CD4-positive, alpha-beta T cell treated with Interleukin-2 at 100 ng/mL for 4 hours (primary cell): ENCODE results near the gene MYO1D.

ENCODE experiments used
- DNase-seq: peaks from one replicate; pipeline ENCODE4 v3.0.0-alpha.2; 2020; ENCODE audit warnings: low spot score

Gene MYO1D

DNA sequence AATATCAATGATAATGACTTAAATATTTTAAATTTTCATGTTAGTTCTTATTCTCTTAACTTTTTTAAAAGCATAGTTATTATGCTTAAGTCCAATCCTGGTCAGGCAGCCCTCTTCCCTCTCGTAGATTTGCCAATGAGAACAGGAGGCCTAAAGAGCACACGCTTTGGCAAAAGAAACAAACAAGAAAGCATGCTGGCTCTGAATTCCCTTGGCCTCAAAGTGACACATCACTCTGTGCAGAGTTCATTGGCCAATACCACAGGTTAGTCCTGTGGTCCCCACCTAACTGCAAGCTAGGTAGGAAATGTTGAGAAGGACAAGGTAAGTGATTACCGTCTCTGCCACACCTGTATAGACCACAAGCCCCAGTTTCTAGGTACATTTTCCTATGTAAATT is 61.5 kb downstream of the MYO1D start:
- no peak for DNase-seq

DNA sequence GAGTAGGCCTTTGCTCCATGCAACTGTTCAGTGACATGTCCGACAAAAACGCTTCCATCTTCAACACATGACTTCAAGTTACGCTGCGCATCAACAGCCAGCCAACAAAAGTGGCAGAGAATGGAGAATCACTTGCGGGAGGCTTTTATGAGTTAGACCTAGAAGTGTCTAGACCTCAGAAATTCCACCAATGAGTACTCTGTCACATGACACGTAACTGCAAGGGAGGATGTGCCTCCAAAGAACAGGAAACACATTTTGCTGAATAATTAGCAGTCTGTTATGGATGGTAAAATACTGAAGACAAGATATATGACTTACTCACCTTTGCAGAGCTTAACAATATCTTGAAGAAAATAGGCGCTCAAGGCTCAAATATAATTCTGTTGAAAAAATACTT is 62.1 kb downstream of the MYO1D start:
- no peak for DNase-seq

DNA sequence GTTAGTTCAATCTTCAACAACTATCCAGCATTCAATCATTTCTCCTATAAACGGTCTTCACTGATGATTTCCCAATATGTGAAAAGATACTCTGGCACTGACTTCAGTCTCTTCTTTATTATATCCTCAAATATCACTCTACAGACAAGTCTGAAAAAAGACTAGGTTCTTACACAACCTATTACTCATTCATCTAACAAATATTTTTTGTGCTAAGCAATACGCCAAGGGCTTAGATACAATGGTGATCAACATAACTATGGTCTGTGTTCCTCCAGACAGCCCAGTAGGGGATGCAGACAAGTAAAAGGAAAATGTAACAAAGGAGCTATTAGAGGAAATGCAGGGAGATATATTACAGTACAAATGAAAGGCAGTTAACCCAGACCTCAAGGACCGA is 63.9 kb downstream of the MYO1D start:
- DNase-seq, result no peak

DNA sequence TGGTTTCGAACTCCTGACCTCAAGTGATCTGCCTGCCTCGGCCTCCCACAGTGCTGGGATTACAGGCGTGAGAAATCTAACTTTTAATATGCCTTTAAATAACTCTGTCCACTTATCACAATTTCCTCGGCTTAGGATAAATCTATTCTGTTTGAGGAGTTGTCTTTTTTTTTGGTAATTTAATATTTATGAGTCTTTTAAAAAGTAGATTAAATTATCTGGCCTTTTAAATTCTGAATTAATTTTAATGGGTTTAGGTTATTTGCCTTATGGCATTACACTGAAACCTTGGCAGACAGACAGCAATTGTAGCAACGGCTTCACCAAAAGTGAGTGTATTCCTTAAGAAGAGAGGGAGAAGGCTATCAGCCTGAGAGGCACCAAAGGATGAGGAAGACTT is 66.2 kb downstream of the MYO1D start:
- DNase-seq, result no peak

DNA sequence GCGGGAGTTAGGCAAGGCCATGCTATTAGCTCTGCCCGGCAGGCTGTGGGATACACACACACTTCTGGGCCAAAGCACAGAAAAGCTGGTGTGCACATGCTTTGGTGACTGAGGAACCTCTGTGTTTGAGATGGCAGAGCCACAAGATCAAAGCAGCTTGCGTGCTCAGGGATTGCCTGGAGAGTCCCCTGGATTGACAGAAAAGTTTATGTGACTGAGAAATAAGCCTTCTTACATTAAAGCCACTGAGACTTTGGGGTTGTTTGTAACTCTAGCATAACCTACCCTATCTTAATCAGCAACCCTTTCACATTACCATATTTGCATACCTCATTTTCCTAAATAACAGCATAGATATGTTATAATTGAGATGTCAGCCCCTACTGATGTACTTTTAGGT is 69.3 kb downstream of the MYO1D start:
- DNase-seq, result no peak

DNA sequence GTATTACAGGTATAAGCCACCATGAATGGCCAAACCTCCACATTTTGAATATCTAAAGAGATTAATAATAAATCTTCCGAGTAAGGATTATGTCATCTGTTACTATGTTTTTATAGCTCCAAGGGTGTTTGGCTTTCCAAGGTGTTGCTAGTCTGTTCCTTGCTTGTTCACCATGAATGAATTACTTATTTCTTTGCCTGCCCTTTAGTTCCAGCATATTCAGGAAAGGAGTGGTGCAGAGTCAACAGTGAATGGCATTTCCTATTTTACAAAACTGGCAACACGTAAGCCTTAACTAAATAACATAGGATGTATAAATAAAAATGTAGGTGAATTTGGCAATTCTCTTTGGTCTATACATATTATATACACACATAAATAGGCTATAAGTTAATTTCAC is 70.3 kb downstream of the MYO1D start:
- DNase-seq, result no peak

DNA sequence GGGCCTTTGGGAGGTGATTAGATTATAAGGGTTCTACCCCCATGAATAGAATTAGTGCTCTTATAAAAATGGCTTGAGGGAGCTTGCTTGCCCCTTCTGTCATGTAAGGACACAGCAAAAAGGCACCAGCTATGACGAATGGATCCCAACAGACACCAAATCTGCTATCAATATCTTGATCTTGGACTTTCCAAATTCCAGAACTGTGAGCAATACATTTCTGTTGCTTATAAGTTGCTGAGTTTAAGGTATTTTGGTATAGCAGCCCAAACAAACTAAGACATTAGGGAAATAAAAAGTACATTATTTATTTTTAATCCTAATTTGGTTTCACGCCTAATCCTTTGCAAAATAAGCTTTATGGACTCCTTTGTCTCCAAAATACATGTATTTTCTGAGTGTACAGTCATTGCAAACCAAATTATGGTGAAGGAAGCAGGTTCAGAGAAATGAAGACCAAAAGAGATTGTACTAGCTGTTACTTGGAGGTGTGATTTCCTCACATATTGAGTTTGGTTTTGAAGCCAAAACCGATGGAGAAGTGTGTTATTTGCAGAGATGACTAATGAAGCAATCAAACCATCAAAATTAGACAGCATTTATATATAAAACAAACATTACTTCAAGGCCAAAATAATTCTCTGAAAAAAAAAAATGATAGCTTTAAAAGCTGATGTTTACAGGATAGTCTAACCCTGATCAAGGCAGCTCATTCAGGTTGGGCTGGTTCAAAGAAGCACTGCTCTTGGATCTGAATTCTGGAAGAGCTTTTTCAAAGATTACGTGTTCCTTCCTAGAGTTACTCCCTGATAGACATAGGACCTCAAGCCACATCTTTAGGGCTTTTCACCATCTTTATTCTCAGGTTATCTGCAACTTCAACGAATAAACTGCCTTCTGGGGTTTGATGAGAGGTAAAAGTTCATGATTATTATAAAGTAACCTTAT is 71.6 kb downstream of the MYO1D start:
- DNase-seq, result peak; percentile 5

DNA sequence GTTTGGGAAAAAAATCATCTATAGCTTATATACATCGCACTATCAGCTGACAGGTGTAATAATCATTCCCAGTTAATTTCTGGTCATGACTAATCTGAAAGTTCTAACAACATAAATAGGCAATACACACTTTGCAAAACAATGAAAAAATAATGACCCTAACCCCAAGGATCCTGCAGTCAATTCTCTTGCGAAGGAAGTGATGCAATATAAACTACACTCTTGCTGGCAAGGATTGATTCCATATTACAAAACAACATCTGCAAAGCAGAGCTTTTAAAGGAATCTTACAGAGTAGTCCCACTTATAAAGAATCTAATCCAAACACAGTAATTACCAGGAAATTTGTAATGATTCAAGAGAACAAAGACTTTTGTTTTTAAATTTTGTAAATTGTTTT is 73.4 kb downstream of the MYO1D start:
- no peak for DNase-seq

DNA sequence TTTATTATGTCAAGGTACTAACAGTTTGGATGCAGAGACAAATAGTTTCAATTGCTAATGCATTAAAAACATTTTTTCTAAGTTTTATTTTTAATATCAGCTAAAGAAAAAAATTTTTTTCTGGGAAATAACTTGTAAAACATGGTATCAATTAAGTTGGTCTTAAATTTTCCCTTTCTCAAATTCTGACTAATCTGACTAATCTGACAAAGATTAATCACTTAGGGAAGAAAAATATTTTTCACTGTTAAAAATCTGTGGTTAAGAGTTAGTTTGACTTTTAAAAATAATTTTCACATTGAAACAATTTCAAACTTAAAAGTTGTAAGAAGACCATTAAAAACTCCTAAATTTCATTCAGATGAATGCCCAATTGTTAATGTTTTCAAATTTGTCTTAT is 74.6 kb downstream of the MYO1D start:
- no peak for DNase-seq

DNA sequence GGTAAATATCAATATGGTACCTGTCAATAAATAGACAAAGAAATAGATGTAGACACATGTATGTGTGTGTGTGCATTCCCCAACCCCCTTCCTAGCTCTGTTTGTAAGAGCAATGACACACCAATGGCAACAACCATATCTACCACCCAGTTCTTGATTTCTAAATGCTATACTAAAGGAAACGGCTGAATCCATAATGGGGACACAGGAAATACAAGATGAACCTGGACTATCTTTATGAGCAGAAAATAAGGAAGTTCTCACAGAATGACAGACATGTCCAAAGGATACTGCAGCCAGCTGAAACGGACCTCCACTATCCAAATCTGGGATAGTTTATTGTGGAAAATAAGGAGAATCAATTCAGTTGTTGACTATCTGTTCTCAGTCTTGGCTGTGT is 75.3 kb downstream of the MYO1D start:
- DNase-seq, result no peak

DNA sequence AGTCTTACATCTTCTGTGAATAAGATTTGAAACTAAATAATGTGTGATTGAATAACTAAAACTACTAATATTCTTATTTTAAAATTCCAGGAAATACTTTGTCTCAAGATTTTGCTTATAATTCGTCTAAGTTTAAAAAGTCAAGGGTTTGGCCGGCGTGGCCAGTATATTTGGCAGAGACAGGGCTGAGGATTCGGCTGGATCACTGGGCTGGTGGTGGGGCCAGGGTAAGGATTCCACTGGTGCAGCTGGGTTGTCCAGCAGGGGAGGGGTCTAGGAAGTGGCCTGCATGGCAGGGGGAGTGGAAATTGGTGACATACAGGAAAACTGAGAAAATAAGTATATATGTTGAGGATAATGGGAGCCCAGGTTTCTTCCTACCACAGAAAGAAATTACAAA is 75.7 kb downstream of the MYO1D start:
- DNase-seq, result no peak

DNA sequence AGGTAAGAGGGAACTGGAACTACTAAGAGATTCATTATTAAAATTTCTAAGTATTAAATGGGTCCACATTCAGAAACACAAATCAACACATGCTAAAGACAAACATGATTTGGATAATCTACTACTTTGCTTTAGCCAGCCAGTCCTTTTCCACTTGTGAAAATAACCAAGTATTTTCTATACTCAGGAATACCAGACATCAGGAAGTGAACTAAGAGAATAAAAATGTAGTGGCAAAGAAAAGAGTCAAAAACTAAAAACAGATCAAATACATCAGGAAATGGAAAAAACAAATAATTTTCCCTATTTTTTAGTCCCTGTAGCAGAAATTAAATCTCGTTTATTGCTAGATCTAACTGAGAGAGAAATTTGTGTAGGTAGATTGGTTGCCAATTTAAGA is 78.0 kb downstream of the MYO1D start:
- DNase-seq, result no peak

DNA sequence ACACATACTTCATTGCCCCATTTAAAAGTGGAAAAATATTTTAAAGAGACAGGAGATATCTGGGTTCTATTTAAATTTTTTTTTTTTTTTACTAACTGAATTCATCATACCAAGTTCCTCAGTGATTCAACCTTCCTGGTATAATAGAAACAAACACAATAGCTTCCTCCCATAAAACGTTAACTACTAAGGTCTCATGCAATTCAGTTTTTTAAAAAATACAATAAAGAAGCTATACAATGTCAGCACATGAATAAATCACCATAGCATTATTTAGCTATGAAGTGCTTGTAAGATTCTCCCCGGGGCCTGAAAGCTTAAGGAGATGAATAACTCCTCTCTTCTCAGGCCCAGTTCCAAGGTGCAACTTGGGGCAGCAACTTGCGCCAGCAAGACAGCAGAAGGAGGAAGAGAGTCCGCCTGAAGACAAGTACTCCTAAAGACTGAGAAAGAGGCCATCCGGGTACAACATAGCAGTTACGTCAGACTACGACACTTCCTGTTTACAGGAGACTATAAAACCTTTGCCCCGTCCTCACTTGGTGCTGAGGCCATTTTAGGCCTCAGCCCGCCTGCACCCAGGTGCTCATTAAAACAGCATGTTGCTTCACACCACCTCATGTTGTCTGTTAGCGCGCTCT is 81.5 kb downstream of the MYO1D start:
- no peak for DNase-seq

DNA sequence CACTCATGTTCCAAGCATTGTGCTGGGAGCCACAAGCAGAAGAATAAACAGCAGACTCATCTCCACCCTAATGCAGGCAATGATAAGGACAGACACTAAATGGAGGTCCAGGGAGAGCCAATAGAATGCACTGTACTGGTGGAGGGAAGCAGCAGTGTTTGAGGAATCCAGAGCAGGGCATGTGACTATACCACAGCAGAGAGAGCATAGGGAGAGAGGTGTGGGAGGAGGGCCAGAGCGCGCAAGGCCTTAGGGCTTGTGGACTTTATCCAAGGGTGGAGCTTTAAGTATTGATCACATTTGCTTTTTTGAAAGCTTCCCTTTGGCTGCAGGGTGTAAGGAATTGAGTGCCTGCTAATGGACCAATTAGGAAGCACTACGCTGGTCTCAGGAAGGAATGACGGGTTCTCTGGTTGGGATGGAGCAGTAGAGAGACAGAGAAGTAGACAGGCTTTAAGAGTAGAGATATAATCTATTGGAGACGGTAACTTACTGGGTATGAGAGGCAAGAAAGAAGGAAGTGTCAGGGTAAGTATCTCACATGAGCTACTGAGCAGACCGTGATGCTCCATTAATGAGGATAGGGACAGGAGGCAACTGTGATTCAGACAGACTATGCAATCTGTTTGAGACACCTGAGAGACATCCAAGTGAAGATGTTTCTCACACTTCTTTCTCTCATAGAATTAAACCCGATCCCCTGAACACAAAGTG is 82.2 kb downstream of the MYO1D start:
- no peak for DNase-seq

DNA sequence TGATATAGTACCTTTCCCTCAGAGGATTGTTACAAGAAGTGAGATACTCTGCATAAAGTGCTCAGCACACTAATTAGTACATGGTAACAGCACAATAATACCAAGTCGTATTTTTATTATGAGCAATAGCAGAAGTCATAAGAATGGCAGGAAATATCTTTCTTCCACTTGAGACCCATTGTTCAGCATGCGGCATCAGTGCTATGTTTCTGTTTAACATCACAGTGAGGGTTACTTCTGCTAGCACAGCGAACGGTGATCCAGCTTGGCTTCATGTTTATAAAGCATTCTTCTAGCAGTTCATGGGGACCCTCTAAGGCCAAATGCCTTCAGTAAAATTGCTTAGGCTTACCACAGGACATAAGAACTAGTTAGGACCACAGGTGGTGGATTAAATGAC is 83.1 kb downstream of the MYO1D start:
- no peak for DNase-seq

DNA sequence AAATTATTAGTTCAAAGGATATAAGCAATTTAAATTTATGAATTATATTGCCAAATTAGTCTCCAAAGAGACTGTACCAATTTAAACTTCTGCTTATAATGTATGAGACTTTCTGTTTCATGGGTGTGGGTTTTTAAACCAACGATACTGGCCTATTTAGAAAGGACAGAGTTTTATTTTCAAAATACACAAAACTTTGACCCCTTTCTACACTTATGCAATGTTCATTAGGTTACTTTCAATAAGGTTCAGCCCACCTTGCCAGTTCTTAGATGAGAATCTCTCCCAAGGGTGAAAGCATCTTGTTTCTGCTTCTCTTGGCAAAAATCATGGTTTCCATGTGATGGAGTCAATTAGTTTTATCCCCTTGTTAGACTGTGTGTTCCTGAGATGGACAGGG is 84.7 kb downstream of the MYO1D start:
- no peak for DNase-seq

DNA sequence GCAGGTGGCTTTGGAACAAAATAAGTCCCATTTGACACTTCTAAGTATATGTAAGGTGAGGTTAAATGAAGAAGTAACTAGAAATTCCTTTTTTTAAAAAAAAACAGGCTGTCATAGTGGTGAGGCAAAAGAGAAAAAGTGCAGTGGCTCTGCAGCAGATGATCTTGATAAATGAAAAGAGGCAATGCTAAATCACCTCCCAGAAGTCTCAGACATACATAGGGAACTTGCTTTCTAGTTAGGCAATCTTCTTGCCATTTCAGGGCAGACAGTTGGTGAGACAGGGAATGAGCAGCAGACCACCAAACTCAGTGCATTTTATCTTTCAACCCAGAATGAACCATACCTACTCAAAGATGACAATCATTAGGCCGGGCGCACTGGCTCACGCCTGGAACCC is 90.8 kb downstream of the MYO1D start:
- no peak for DNase-seq

DNA sequence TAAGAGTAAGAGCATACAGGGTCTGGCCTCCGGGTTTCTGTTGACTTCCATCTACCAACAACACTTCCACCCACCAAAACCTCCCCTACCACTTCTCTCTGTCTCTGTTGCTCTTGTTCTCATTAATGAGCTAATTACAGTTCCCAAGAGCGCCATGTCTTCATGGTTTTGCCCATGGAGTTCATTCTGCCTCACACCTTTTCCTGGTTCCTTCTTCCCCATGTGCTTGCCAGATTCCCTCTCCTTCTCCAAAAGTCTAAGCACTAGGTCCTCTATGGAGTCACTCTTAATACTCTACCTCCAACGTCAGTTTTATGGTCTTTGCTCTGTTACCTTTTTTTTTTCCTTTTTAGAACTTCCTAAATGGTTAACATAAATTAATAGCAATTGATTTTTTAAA is 92.8 kb downstream of the MYO1D start:
- no peak for DNase-seq

DNA sequence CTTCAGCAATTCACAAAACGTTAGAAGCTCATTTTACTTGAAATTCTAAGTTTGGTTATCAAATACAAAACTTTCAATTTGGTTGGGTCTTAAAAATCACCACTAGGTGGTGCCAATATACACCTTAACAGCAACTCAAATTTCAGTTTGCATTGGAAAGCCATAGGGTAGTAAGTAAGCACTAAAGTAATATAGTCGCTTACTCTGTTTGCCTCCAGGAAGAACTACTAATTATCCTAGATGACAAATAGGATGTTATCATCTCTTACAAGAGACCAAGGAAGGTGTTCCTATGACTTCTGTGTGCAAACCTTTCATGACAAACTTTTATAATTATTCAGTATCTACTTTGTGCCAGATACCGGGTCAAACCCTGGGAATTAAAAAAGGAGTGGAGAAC is 93.3 kb downstream of the MYO1D start:
- peak; percentile 62 for DNase-seq

DNA sequence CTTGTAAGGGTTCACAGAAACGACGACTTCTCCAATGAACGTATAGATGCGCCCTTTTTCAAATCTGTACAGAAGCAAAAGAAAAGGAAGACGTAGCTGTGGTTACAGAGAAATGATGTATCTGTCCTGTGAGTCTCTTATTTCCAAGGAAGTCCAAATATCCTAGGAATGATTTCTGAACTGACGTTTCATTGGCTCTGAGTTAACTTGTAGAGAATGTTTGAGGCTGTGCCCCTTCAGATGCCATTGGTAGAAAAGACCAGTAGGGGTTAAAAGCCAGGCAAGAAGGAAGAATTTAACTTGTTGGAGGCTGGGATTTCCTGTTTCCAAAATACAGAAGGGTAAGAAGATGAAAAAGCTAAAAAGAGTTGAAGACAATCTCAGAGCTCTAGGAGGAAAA is 96.2 kb downstream of the MYO1D start:
- DNase-seq, result no peak

DNA sequence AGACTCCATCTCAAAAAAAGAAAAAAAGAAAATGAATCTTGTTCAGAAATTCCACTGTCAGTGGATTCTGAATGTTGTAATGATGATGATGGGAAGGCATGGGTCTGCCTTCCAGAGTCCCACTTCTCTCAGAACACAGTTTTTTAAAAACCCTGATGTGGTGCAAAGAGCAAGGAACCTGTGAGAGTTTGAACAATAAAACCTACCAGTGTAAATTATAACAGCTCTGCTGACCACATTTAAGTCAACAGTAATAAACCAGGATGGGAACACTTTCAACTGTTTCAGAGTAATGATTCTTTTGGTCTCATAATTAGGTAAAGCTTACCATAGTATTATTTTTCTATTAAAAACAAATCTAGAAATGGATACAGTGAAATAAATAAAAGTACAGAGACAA is 99.0 kb downstream of the MYO1D start:
- DNase-seq, result no peak

DNA sequence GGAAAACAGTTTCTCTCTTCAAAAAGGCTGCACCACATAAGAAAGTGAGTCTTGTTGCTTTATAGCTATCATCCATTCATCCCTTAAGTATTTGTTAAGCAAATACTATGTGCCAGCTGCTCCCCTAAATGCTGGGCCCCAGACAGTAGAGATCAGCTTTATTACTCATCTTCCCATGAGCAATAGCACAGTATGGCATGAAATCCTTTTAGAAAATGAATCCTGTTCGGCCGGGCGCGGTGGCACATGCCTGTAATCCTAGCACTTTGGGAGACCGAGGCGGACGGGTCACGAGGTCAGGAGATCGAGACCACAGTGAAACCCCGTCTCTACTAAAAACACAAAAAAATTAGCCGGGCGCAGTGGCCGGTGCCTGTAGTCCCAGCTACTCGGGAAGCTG is 99.5 kb downstream of the MYO1D start:
- DNase-seq, result no peak

DNA sequence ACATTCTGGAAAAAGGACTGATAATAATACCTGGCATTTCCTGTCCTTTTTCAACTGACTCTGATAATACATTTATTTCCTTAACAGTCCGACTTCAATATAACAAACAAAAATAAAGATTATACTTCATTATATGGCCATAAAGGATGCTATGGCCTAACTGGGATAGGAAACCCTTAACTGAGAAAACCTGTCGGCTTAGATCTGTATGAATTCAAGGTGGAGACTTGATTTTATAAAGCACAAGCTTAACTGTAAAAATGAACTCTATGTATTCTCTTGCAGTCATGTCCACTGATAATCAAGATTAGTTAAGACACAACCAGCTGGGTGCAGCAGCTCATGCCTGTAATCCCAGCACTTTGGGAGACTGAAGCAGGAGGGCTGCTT is 102.2 kb downstream of the MYO1D start:
- DNase-seq, result no peak
